ENCODE results near the gene KCNA3.
A peak's percentile ranks its signal among the peaks of the same experiment; 100 is the strongest.
"Not testable (repeated sequence)": the region's sequence is repeated elsewhere in the genome, so short reads cannot be mapped to it uniquely, and the experiment has no call there.

The KCNA3 gene

DNA sequence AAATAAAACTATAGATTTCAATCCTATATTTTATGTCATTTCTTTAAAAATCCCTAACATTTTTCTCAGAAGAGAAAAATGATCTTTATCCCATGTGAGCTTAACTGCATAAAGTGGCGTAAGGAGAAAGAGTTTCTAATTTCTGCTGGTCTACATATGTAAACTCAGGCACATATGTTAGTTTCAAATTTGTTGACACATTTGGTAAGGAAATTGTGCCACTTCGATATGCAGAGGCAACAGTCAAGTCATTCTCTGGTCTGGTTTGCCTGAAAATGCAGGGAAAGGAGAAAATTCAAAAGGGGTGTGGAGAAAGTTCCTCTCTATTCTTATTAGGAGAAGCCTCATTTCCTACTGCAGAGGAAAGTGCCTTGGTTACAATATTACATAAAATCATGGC lies 11.5 kb downstream of the KCNA3 start:
- TF ChIP-seq, protein P1, sequence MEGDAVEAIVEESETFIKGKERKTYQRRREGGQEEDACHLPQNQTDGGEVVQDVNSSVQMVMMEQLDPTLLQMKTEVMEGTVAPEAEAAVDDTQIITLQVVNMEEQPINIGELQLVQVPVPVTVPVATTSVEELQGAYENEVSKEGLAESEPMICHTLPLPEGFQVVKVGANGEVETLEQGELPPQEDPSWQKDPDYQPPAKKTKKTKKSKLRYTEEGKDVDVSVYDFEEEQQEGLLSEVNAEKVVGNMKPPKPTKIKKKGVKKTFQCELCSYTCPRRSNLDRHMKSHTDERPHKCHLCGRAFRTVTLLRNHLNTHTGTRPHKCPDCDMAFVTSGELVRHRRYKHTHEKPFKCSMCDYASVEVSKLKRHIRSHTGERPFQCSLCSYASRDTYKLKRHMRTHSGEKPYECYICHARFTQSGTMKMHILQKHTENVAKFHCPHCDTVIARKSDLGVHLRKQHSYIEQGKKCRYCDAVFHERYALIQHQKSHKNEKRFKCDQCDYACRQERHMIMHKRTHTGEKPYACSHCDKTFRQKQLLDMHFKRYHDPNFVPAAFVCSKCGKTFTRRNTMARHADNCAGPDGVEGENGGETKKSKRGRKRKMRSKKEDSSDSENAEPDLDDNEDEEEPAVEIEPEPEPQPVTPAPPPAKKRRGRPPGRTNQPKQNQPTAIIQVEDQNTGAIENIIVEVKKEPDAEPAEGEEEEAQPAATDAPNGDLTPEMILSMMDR (IDR thresholded peaks at IDR 0.05; ENCODE audit: low read length, missing control alignments), result no peak
- no peak overlapping the region for H3K4me3 ChIP-seq (replicated peaks; ENCODE audit: low read depth, low read length)
- DNase-seq (ENCODE audit: low read depth), result no peak

DNA sequence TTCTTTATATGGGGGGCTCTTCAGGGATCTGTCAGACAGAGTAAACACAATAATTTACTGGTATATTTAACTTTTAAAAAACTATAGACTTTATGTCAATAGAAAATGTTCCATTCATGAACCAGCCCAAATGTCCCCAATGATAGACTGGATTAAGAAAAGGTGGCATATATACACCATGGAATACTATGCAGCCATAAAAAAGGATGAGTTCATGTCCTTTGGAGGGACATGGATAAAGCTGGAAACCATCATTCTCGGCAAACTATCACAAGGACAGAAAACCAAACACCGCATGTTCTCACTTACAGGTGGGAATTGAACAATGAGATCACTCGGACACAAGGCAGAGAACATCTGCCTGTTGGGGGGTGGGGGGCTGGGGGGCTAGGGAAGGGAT lies 15.2 kb downstream of the KCNA3 start:
- DNase-seq (ENCODE audit: low read depth); H3K4me3 ChIP-seq (replicated peaks; ENCODE audit: low read depth, low read length): not testable (repeated sequence)

DNA sequence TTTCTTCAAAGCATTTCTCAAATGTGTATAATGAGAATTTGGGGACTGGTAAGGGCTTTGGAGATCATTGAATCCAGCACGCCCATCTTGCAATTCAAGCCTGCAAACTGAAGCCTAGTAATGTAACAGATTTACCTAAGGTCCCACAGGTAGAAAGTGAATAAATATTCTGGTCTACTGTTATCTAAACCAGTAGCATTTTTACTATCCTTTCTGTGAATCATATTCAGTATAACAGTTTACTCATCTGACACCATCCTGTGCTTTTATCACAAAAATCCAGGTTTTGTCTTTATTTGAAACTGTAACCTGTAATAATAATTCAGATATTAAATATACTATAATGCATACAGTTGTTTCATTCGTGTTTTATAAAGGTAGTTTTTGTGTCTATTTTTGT lies 17.4 kb downstream of the KCNA3 start:
- no peak for DNase-seq (ENCODE audit: low read depth)
- TF ChIP-seq, protein P1 (IDR thresholded peaks at IDR 0.05; ENCODE audit: low read length, missing control alignments), result no peak
- H3K4me3 ChIP-seq (replicated peaks; ENCODE audit: low read depth, low read length), result no peak overlapping the region

DNA sequence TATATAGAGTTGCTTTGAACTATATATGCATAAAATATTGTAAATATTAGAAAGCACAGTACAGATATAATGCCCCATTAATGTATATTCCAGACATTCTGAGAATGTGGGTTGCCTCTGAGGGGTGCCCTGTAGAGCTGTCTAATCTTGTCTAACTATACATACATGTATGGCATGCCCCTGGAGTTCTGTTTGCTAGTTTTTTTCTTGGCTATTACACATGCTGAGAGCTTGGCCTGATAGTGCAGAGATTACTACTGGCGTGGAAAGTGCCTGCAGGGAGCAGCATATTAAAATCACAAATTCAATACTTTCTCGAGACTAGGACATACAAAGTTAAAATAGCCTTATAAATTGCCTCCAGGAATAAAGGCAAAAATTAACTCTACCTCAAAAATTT lies 24.1 kb downstream of the KCNA3 start:
- TF ChIP-seq, protein P1 (IDR thresholded peaks at IDR 0.05; ENCODE audit: low read length, missing control alignments), result no peak
- DNase-seq (ENCODE audit: low read depth), result no peak
- no peak overlapping the region for H3K4me3 ChIP-seq (replicated peaks; ENCODE audit: low read depth, low read length)

DNA sequence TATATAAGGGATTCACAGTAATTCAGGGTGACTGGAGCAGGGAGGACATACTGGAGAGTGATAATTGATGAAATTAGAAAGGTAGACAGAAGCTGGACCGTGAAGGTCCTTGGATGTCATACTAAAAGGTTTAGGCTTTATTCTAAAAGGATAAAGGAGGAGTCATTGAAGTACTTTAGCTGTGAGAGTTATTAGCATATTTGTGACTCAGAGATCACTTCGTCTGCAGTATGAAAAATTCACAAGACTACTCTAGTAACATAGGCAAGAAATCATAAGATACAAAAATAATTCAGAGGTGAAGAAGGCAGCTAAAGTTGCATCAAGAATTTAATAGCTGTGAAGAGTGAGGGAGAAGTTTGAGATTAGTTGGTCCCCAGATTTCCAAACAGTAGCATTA lies 26.3 kb downstream of the KCNA3 start:
- H3K4me3 ChIP-seq (replicated peaks; ENCODE audit: low read depth, low read length), result no peak overlapping the region
- no peak for DNase-seq (ENCODE audit: low read depth)
- TF ChIP-seq, protein P1 (IDR thresholded peaks at IDR 0.05; ENCODE audit: low read length, missing control alignments), result no peak

DNA sequence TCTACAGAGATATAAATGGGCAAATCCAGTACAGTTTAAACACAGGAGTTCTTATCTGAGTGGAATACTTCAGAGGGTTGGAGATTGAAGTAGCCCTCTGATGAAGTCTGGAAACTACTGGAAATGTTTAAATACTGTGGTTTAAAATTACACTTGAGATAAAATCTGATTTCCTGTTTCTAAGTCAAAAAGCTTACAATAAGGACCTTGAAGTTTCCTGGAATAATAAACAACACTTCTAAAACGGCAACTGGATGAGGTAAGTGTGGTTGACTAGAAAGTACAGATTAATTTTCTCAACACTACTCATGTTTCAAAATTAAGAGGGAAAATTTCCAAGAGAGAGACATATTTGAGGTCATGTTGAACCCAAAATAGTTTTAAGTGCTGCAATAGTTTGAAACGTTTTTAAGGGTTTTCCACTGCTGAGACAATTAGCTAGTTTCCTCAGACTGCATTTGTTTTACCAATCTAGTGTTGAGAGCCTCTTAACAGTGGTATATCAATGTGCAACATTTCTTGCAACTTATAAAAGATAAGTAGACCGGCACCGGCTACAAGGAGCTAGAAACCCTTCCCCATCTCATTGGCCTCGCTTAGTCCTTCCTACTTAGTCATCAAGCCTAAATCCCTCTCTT lies 27.4 kb downstream of the KCNA3 start:
- no peak overlapping the region for H3K4me3 ChIP-seq (replicated peaks; ENCODE audit: low read depth, low read length)
- peak; percentile 28 for DNase-seq (ENCODE audit: low read depth)
- TF ChIP-seq, protein P1 (IDR thresholded peaks at IDR 0.05; ENCODE audit: low read length, missing control alignments), result no peak

DNA sequence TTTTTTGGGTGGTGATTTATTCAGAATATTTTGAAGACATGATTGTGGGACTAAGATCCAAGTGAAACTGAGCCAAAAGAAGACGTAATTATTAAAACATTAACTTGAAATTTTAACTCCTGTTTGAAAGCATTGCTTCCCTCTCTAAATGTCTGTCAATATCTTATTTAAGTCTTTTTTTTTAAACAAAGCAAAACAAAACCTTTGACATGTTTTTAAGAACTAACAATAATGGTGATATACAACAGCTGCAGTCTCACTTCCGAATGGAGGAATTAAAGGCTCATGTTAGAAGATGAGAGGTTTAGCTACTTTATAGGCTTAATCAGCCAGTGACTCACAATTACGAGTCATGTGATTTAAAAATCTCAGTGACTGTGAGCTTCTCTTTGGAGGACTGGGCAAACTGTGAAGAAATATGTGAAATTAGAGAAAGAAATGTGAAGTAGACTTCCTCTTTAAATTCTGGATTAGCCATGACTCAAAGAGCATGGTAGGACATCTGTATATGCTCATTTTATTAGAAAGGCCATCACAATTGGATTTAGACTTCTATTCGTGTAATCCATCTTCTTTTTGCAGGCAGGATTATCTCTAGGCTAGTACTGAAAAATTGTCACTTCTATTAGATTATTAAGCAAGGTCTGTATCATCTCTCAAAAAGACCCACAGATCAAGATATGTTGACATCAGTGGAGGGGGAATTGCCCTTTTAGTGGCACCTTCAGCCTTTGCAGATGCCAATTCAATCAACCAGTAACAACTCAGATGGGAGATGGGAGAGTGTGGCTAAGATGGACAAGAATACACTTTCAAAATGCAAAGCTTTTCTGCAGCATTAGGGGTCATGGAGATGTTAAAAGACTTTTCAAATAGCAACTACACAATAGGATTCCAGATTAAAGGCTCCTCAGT lies 28.7 kb downstream of the KCNA3 start:
- TF ChIP-seq, protein P1 (IDR thresholded peaks at IDR 0.05; ENCODE audit: low read length, missing control alignments), result no peak
- peak; percentile 34 for DNase-seq (ENCODE audit: low read depth)
- H3K4me3 ChIP-seq (replicated peaks; ENCODE audit: low read depth, low read length), result no peak overlapping the region
